GM12892 (cell line): ENCODE data around the gene OR11A1. TPM values are rescaled to one million over a fixed set of nuclear protein-coding genes. Genes with fewer than 3 reads are reported as not detected.

Source experiments
- DNase-seq: peaks from one replicate; pipeline ENCODE4 v3.0.0; 2011; ENCODE audit not compliant: insufficient read length
- FAIRE-seq: peaks from 2 replicates; lab custom pipeline; 2011; peaks lifted over from hg19 to GRCh38; lab: Jason Lieb, UNC
- POLR2A ChIP-seq: IDR thresholded peaks from 2 replicates; pipeline ENCODE4 v1.6.1; 2011; ENCODE audit warnings: low read depth, low read length, control low read depth
- POLR2AphosphoS5 ChIP-seq: IDR thresholded peaks from 2 replicates; pipeline ENCODE4 v1.6.1; 2011; ENCODE audit warnings: low read depth, low read length, control low read depth
- TAF1 ChIP-seq: IDR thresholded peaks from 2 replicates; pipeline ENCODE4 v1.6.1; 2011; ENCODE audit warnings: low read depth, mild to moderate bottlenecking, control low read depth, low read length, borderline replicate concordance
- polyA plus RNA-seq: library from polyadenylated mRNA; unstranded; fragments of >200 nt; gene quantifications from one replicate; pipeline ENCODE4 v1.2.1, GENCODE V29; 2012; ENCODE audit warnings: missing spikeins, inconsistent platforms; ENCODE audit not compliant: missing spikeins

Gene OR11A1
- polyA plus RNA-seq, result not detected

DNA sequence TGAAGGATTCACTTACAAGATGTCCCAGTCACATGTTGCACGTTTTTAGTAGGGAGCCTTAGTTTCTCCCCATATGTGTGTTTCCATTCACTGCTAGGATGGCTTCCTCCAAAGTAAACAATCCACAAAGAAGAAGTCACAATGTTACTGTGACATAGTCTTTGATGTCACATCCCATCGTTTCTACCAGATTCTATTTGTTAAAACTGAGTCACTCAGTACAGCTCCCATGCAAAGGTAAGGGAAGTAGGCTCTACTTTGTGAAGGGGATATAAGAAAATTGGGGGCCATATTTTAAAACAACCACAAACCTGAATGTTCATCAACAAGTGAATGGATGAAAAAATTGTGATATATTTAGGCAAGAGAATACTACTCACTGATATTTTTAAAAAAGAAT, at the start of gene OR11A1, which contains the start of gene OR2H1:
TSS of gene OR11A1 (minus strand) at position 101 of the 400 bp plus-strand sequence. CDS start 29,430 bp downstream, outside the sequence.
TSS of gene OR2H1 (plus strand) at position 185 of the 400 bp plus-strand sequence. CDS start 4,615 bp downstream, outside the sequence.
- DNase-seq, result no peak
- no peak for TF ChIP-seq TAF1
- TF ChIP-seq POLR2A, result no peak
- no peak for TF ChIP-seq POLR2AphosphoS5
- no peak for FAIRE-seq

GRCh38 chr6:29506446-29507067, 49.7 kb upstream of the OR11A1 start:
- no peak for DNase-seq
- FAIRE-seq, result no peak

GRCh38 chr6:29505808-29506207, 48.9 kb upstream of the OR11A1 start:
- DNase-seq, result no peak
- FAIRE-seq, result no peak
- no peak for TF ChIP-seq TAF1
- TF ChIP-seq POLR2A, result no peak
- no peak for TF ChIP-seq POLR2AphosphoS5

More at GRCh38 chr6:29506446-29507067, 49.7 kb upstream of the OR11A1 start:
- TF ChIP-seq POLR2AphosphoS5 (no peak), TAF1 (no peak), POLR2A (no peak)

DNA sequence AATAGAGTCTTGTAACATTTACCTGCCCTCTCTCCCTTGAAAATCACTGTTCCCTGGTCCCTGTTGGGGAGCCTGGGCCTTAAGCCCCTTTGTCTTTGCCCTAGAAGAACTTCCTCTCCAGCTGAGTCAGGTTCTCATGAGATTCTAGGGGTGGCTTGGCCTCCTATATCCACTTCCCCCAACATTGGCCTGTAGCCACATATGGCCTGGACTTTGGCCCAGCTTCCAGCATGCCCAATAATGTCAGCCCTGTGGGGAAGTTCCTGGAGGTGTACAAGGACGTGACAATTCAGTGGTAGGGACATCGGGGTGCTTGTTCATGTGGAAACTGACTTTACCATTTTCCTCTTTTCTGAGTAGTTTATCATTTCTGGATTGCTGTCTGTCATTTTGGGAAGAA, 48.1 kb upstream of the OR11A1 start:
- TF ChIP-seq POLR2AphosphoS5 (no peak), POLR2A (no peak), TAF1 (no peak)
- DNase-seq (no peak), FAIRE-seq (no peak)

- TF ChIP-seq TAF1, result no peak
- TF ChIP-seq POLR2A, result no peak
- no peak for TF ChIP-seq POLR2AphosphoS5
- DNase-seq (no peak), FAIRE-seq (no peak)
Observed at GRCh38 chr6:29502597-29502996, 45.7 kb upstream of the OR11A1 start.

- FAIRE-seq (no peak), DNase-seq (no peak)
- TF ChIP-seq POLR2A, result no peak
- TF ChIP-seq TAF1, result no peak
- TF ChIP-seq POLR2AphosphoS5, result no peak
Observed at GRCh38 chr6:29502181-29502580, 45.3 kb upstream of the OR11A1 start.

GRCh38 chr6:29501106-29501505, 44.2 kb upstream of the OR11A1 start:
- FAIRE-seq (no peak), DNase-seq (no peak)
- TF ChIP-seq POLR2A (no peak), POLR2AphosphoS5 (no peak), TAF1 (no peak)

- FAIRE-seq (no peak), DNase-seq (no peak)
- TF ChIP-seq TAF1 (no peak), POLR2A (no peak), POLR2AphosphoS5 (no peak)
Observed at GRCh38 chr6:29500594-29500993, 43.7 kb upstream of the OR11A1 start.

- no peak for DNase-seq
- TF ChIP-seq POLR2AphosphoS5 (no peak), TAF1 (no peak), POLR2A (no peak)
- no peak for FAIRE-seq
Observed at GRCh38 chr6:29499704-29500103, 42.8 kb upstream of the OR11A1 start.

DNA sequence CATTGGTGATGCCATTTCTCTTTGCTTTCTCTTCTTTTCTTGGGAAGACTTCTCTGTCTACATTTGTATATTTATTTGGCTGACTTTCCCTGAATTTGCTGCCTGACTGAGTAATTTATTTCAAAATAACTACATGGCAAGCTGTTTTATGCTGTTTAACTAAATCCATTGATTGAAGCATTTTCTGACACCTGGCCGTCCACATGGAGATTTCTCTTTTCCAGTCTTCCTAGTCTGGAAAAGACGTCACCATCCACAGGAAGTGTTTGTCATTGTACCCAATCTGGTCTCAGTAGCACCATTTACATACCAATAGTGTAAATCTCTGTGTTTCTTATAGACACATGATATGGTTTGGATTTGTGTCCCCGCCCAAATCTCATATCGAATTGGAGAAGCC, 40.1 kb upstream of the OR11A1 start:
- FAIRE-seq (no peak), DNase-seq (no peak)
- TF ChIP-seq TAF1 (no peak), POLR2A (no peak), POLR2AphosphoS5 (no peak)

DNA sequence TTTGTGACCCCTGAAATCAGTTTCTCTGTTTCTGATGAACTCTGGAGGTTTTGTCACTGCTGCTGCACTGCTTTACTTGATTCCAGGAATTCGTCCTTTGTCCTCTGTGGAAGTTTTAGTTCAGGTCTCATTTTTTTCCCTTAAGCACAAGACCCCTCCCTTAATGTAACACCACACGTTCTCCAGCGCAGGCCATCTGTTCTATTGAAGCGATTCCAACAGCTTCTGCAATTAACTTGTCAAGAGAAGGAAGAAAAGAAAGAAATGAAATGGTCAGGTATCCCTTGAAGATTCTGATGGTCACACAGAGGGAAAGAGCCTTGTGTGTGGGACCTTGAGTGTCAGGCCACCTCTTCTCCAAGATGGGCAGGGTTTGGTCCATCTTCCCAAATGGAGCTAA, 38.7 kb upstream of the OR11A1 start:
- no peak for TF ChIP-seq POLR2A
- no peak for TF ChIP-seq POLR2AphosphoS5
- TF ChIP-seq TAF1, result no peak
- DNase-seq (no peak), FAIRE-seq (no peak)

DNA sequence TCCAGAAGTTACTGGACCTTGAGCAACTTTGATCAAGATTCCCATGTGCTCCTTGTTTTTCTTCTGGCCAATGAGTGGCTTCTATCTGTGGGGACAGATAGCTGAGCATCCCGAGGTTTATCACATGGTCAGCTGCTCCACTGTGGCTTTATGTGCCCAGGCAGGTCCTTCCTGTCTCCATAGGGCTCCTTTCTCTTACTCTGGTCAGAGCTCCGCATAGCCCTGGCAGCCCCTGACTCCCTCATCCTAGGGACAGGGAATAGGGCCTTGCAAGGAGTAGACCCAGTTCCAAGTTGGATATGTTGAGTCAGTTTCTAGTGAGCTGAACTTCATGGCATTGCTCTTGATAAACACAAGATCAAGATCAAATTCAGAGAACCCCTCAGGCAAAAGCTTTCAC, 37.3 kb upstream of the OR11A1 start:
- FAIRE-seq (no peak), DNase-seq (no peak)
- TF ChIP-seq TAF1 (no peak), POLR2AphosphoS5 (no peak)
